Measurements from ENCODE around the gene DBF4.

DNA sequence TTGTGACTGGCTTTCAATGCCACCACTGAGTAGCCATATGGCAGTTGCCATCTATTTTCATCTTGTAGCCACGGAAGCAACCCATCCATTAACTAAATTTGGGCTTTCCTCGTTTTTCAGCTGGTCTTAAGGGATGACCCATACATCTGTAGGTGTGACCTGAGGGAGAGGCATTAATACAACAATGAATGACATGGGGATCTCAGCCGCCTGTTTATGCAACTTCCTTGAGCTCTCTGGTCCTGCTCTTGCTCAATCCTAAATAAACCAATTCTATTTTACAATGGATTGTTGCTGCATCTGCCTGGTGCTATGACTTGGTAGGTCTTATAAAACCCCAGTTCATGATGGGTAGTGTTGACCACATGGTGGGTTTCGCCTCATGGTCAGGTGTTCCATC lies 35.8 kb downstream of the DBF4 start:
- TF ChIP-seq POLR2A (IDR thresholded peaks at IDR 0.05; ENCODE audit: low read depth, low read length) (no peak), TAF1 (IDR thresholded peaks at IDR 0.05; ENCODE audit: low read depth, low read length) (no peak)
